GM18858 (cell line): ENCODE measurements around the gene FAIM2.
"Not testable (repeated sequence)": the region's sequence is repeated elsewhere in the genome, so short reads cannot be mapped to it uniquely, and the experiment has no call there.

Experiments used
- ATAC-seq: cut with Tn5 transposase; IDR thresholded peaks from one replicate; pipeline ENCODE4 v1.9.1; 2021; ENCODE audit not compliant: unreplicated experiment

Gene FAIM2

GRCh38 chr12:49866859-49867569 is 36.7 kb downstream of the FAIM2 start:
- ATAC-seq: no peak

DNA sequence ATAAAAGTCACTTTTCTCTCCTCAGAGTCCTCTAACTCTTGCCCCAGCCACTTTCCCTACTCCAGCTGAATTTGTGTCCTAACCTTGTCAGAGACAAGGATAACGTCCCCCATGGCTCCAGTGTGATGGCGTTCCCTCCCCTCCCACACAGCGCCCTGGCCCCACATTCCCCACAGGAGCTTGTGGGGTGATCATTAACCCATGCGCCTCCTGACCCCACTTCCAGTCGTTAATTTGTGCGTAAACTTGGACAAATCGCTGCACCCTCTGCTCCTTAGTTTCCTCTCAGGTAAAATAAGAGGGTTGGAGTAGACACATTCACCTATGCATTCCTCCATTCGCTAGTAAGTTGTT is 37.9 kb downstream of the FAIM2 start:
- no peak for ATAC-seq

DNA sequence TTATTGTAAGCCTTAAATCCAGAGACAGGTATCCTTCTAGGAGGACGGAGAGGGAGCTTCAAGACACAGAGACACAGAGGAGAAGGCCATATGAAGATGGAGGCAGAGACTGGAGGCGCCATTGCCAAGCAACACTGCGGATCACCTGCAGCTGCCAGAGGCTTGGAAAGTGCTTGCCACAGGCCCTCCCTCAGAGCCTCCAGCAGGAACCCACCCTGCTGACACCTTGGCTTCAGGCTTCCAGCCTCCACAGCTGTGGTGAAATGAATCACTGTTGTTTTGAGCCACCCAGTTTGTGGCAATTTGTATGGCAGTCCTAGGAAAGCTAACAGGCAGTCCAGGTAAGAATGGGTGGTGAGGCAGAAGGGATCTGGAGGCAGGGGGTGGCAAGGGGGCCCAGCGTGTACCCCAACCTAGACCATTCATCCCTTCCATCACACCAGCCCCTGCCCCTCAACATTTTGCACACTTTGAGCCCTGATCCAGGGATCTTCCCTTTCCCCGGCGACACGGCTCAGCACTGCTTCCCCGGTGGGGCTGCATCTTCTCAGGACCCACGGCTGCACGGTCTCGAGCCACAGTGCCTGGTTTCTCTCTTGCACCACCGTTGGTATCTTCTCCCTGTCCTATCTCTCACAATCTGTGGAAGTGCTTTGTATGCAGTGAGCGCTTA is 38.5 kb downstream of the FAIM2 start:
- no peak for ATAC-seq

- ATAC-seq: no peak
These were observed 39.0 kb downstream of the FAIM2 start for GRCh38 chr12:49864798-49865090.

- ATAC-seq: no peak
These were observed 39.5 kb downstream of the FAIM2 start for GRCh38 chr12:49863946-49864797.

- ATAC-seq: not testable (repeated sequence)
These were observed 42.8 kb downstream of the FAIM2 start for GRCh38 chr12:49860921-49861320.

DNA sequence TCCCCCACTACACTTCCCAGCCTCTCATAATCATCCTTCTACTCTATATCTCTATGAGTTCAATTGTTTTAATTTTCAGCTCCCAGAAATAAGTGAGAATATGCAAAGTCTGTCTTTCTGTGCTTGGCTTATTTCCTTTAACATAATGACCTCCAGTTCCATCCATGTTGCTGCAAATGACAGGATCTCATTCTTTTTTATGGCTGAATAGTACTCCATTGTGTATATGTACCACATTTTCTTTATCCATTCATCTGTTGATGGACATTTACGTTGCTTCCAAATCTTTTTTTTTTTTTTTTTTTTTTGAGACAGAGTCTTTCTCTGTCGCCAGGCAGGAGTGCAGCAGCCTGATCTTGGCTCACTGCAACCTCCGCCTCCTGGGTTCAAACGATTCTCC is 47.8 kb downstream of the FAIM2 start:
- not testable (repeated sequence) for ATAC-seq

GRCh38 chr12:49854976-49855375 is 48.7 kb downstream of the FAIM2 start:
- no peak for ATAC-seq

DNA sequence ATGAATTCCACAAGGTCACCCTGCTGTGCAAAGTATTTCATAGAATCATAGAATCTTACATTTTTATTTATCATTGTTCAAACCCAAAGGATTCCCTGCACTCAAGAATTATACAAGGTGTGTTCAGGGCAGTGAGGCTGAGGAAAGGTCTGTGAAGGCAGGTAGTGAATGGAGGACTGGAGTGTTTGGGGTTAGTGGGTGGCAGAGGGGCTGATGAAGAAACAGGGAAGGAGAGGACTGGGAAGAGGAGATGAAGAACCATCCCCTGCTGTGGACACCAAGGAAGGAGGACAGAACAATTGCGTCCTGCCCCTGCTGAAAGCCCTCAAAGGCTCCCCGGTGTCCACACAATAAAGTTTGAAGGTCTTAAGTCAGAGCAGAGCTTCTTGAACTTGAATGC is 50.0 kb downstream of the FAIM2 start:
- no peak for ATAC-seq

DNA sequence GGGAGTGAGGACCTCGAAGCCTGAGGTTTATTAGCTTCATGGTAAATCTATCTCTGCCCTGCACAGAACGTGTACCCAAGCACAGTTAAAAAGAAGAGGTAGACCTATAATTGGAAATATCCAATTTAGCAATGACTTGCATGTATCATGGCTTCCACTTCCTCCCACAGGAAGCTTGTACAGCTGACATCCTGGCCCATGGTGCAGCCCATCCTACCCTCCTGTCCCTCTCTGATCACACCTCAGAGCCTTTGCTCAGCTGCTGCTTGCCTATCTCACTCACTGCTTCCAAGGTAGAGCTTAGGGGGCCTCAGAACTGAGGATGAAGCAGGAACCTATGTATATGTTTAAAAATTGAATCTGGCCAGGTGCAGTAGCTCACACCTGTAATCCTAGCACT is 56.5 kb downstream of the FAIM2 start:
- no peak for ATAC-seq

DNA sequence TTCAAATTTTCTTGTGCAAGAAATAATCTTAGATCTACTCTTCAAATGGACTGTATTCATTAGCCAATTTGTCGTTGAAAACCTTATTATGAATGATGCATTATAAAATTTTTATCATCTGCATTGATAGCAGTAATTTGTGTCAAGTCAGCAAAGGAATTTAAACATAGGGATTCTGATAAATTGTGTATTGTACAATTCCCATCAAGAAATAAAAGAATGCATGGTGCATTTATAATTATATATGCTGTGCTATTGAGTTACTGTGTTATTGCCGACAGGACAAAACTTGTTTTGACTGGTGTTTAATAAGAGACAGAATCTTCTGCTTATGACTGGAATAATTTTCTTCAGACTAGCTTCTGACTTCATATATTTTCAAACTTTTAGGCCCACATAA is 57.7 kb downstream of the FAIM2 start:
- ATAC-seq: no peak

DNA sequence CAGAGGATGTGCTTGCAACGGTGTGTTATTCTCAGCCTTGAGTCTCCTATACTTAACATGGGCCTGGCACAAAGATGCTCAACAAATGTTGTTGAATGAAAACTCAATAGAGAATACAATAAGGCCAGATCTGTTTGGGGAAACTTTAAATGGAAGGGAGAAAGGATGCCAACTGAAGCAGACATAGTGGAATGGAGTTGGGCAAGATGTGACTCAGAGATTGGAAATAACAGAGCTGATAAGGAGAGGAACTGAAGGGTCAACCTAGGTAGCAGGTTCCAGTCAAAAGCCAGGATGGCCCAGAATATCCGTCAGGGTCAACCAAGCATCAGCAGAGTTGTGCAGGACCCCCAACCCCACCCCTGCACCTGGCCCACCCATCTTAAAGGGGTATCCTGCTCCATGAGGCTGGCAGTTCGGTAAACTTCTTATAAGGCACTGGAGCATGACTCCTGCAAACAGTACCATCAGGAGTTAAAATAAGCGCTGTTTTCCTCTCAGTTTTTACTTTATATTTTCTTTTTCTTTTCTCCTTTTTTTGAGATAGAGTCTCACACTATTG is 59.7 kb downstream of the FAIM2 start:
- no peak for ATAC-seq

GRCh38 chr12:49843411-49843810 is 60.3 kb downstream of the FAIM2 start:
- ATAC-seq: no peak

- ATAC-seq: peak; percentile 60
These were observed 61.0 kb downstream of the FAIM2 start, which contains the start of gene BCDIN3D for GRCh38 chr12:49842519-49843352. TSS of gene BCDIN3D (minus strand) at chr12:49843106. CDS start at chr12:49843087, 19 bp downstream.

- no peak for ATAC-seq
These were observed 64.6 kb downstream of the FAIM2 start for GRCh38 chr12:49838973-49839633.

- ATAC-seq: no peak
These were observed 70.8 kb downstream of the FAIM2 start for GRCh38 chr12:49832836-49833421.

DNA sequence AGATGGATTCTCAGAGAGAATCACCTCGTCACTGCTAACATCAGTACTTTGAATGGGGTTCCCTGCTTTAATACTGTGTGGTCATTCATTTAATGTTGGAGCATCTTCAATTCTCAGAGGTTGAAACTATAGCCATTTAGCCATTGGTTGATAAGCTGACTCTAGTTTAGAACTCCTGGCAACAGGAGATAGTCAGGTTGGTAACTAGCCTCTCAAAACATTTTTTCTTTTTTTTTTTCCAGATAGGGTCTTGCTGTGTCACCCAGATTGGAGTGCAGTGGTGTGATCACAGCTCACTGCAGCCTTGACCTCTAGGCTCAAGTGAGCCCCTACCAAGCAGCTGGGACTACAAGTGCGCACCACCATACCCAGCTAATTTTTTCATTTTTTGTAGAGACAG is 72.0 kb downstream of the FAIM2 start:
- no peak for ATAC-seq

GRCh38 chr12:49828133-49829091 is 75.3 kb downstream of the FAIM2 start, which contains the start of gene NCKAP5L:
TSS of gene NCKAP5L (minus strand) at chr12:49828413. CDS start at chr12:49804044, 24,369 bp downstream.
- ATAC-seq: peak; percentile 68
